ENCODE results near the gene CASZ1. TPM values are rescaled to one million over a fixed set of nuclear protein-coding genes. Genes with fewer than 3 reads are reported as not detected.

Gene CASZ1
- total and polyA plus RNA-seq, 2 experiments from 2014 or later = 6.2 to 6.7 TPM

GRCh38 chr1:10653370-10654125, 142.9 kb downstream of the CASZ1 start:
- Histone ChIP-seq H3K4me3 (no peak overlapping the region), H3K9me2 (ENCODE audit: insufficient read depth) (no peaks in the 10 kb centered on the region), H3F3A (replicated peaks; ENCODE audit: low read depth) (0 out of 2 replicates have a peak, but pooled peaks cover 6% of the 10 kb centered on the region), H3K4me2 (no peak overlapping the region), H4K20me1 (replicated peaks; ENCODE audit: insufficient read depth) (no peaks in the 10 kb centered on the region), H2AFZ (no peak overlapping the region), H3K27me3 (ENCODE audit: insufficient read depth) (peaks cover 10% of the 10 kb centered on the region), H3K4me1 (ENCODE audit: insufficient read depth) (peaks cover 14% of the 10 kb centered on the region), H3K36me3 (ENCODE audit: insufficient read depth) (no peaks in the 10 kb centered on the region), H3K27ac (ENCODE audit: low read depth) (no peak overlapping the region), H3K79me2 (replicated peaks; ENCODE audit: insufficient read depth) (no peaks in the 10 kb centered on the region)
- no peak overlapping the region for H3K27ac Mint-ChIP-seq
- peaks cover 21% of the 10 kb centered on the region for H3K27me3 Mint-ChIP-seq (ENCODE audit: insufficient read depth, low read depth, poor library complexity)
- no peak for TF ChIP-seq NANOG (IDR thresholded peaks at IDR 0.05; ENCODE audit: borderline replicate concordance)
- TF ChIP-seq EZH2 (IDR thresholded peaks at IDR 0.05; ENCODE audit: low read depth, unreplicated experiment) = no peak
- no peak for TF ChIP-seq REST (IDR thresholded peaks at IDR 0.05; ENCODE audit: unreplicated experiment)
- no peak for TF ChIP-seq JUNB (IDR thresholded peaks at IDR 0.05; ENCODE audit: unreplicated experiment)
- TF ChIP-seq ZNF114 (CRISPR knock-in tag; IDR thresholded peaks at IDR 0.05) = no peak
- no peak for TF ChIP-seq ETS1 (IDR thresholded peaks at IDR 0.05)
- no peak for TF ChIP-seq ZNF462 (CRISPR knock-in tag; IDR thresholded peaks at IDR 0.05)
- TF ChIP-seq CREB1 (CRISPR knock-in tag; IDR thresholded peaks at IDR 0.05; ENCODE audit: low read depth) = no peak
- no peak for TF ChIP-seq ZNF331 (CRISPR knock-in tag; IDR thresholded peaks at IDR 0.05; ENCODE audit: low read depth)
- no peaks in the 10 kb centered on the region; the same call in none of the 3 replicates for H3K4me1 Mint-ChIP-seq
- ATAC-seq = no peak
- H3K9me3 Mint-ChIP-seq = no peaks in the 10 kb centered on the region
- no peak for DNase-seq (ENCODE audit: low spot score)
- no peak overlapping the region for H3K4me3 Mint-ChIP-seq
- H3K36me3 Mint-ChIP-seq (ENCODE audit: low read depth) = no peaks in the 10 kb centered on the region
